KMS-11 (cell line): ENCODE results near the gene EAF2.
"Not testable (repeated sequence)": the region's sequence is repeated elsewhere in the genome, so short reads cannot be mapped to it uniquely, and the experiment has no call there.

Experiments
- H2AFZ ChIP-seq: fragments of 200-600 bp; sonication (generic); 2 replicates; pipeline ENCODE4 v1.6.1; 2016; ENCODE audit warnings: antibody characterized with exemption, mixed run types, low read depth
- H3K27ac ChIP-seq: fragments of 200-600 bp; sonication (generic); 2 replicates; pipeline ENCODE4 v1.6.1; 2016; ENCODE audit warnings: mild to moderate bottlenecking, mixed run types
- H3K27me3 ChIP-seq: fragments of 200-600 bp; sonication (generic); 2 replicates; pipeline ENCODE4 v1.6.1; 2017; ENCODE audit warnings: mild to moderate bottlenecking, low read depth, mixed run types, moderate library complexity; ENCODE audit not compliant: insufficient read depth
- H3K36me3 ChIP-seq: fragments of 200-600 bp; sonication (generic); 2 replicates; pipeline ENCODE4 v1.6.1; 2017; ENCODE audit warnings: mild to moderate bottlenecking, mixed run types; ENCODE audit not compliant: insufficient read depth
- H3K4me1 ChIP-seq: fragments of 200-600 bp; sonication (generic); 2 replicates; pipeline ENCODE4 v1.6.1; 2016; ENCODE audit warnings: mild to moderate bottlenecking, low read depth, mixed run types; ENCODE audit not compliant: poor library complexity, severe bottlenecking
- H3K4me2 ChIP-seq: fragments of 200-600 bp; sonication (generic); 2 replicates; pipeline ENCODE4 v1.7.0; 2016; ENCODE audit warnings: mild to moderate bottlenecking, mixed run types
- H3K4me3 ChIP-seq: fragments of 200-600 bp; sonication (generic); IDR thresholded peaks from 2 replicates; pipeline ENCODE4 v1.6.1; 2017; ENCODE audit warnings: low read depth, low read length, mixed read lengths; ENCODE audit not compliant: insufficient read depth
- H3K79me2 ChIP-seq: fragments of 200-600 bp; sonication (generic); 2 replicates; pipeline ENCODE4 v1.6.1; 2016; ENCODE audit warnings: low read depth, mixed run types; ENCODE audit not compliant: insufficient read depth
- H3K9ac ChIP-seq: fragments of 200-600 bp; sonication (generic); 2 replicates; pipeline ENCODE4 v1.6.1; 2016; ENCODE audit warnings: mild to moderate bottlenecking, mixed run types
- H4K20me1 ChIP-seq: fragments of 200-600 bp; sonication (generic); 2 replicates; pipeline ENCODE4 v1.6.1; 2016; ENCODE audit warnings: mild to moderate bottlenecking, mixed run types; ENCODE audit not compliant: insufficient read depth
- TF ChIP-seq, protein P1 (sequence below): fragments of 200-600 bp; sonication (generic); conservative IDR thresholded peaks from 2 replicates; pipeline ENCODE4 v1.6.1; 2017; ENCODE audit warnings: low read depth, mild to moderate bottlenecking, antibody characterized with exemption, low read length, moderate library complexity, mixed read lengths

Gene EAF2

DNA sequence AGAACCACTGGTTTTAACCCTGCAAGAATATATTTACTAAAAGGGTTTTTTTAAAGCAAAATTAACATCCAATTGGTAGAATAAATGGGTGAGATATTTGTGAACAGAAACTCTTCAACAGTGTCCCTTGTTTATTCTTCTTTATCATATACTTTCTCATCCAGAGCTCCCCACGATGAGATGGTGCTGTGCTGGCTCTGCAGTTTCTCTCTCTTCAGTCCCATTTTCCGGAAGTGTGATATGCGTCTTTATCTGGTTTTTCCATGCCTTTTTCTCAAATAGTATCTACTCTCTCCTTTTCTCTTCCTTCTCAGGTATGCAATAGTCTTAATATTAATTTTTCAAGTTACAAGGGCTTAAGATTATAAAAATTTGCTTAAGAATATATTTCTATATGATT lies 1.5 kb downstream of the EAF2 start:
- H3K27ac ChIP-seq = no peak overlapping the region
- no peak overlapping the region for H3K4me3 ChIP-seq
- TF ChIP-seq, protein P1, sequence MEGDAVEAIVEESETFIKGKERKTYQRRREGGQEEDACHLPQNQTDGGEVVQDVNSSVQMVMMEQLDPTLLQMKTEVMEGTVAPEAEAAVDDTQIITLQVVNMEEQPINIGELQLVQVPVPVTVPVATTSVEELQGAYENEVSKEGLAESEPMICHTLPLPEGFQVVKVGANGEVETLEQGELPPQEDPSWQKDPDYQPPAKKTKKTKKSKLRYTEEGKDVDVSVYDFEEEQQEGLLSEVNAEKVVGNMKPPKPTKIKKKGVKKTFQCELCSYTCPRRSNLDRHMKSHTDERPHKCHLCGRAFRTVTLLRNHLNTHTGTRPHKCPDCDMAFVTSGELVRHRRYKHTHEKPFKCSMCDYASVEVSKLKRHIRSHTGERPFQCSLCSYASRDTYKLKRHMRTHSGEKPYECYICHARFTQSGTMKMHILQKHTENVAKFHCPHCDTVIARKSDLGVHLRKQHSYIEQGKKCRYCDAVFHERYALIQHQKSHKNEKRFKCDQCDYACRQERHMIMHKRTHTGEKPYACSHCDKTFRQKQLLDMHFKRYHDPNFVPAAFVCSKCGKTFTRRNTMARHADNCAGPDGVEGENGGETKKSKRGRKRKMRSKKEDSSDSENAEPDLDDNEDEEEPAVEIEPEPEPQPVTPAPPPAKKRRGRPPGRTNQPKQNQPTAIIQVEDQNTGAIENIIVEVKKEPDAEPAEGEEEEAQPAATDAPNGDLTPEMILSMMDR = no peak
- H3K36me3 ChIP-seq = no peaks in the 10 kb centered on the region; the same call in 1 of the 2 replicates
- H3K27me3 ChIP-seq = no peaks in the 10 kb centered on the region
- no peak overlapping the region for H2AFZ ChIP-seq
- peaks cover 32% of the 10 kb centered on the region for H3K4me1 ChIP-seq
- H3K4me2 ChIP-seq = peak overlapping the region; percentile 75
- H3K79me2 ChIP-seq = peaks cover 31% of the 10 kb centered on the region
- no peaks in the 10 kb centered on the region for H4K20me1 ChIP-seq
- H3K9ac ChIP-seq = no peak overlapping the region

DNA sequence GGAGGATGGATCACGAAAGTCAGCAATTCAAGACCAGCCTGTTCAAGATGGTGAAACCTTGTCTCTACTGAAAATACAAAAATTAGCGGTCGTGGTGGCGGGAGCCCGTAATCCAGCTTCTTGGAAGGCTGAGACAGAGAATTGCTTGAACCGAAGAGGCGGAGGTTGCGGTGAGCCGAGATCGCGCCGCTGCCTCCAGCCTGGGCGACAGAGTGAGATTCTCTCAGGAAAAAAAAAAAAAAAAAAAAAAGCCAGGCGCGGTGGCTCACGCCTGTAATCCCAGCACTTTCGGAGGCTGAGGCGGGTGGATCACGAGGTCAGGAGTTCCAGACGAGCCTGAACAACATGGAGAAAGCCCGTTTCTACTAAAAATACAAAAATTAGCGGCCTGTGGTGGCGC lies 5.0 kb downstream of the EAF2 start:
- Histone ChIP-seq H4K20me1 (no peaks in the 10 kb centered on the region), H3K4me3 (no peak overlapping the region), H3K27ac (no peak overlapping the region), H2AFZ (no peak overlapping the region), H3K4me1 (peaks cover 11% of the 10 kb centered on the region), H3K9ac (no peak overlapping the region), H3K79me2 (no peaks in the 10 kb centered on the region), H3K36me3 (no peaks in the 10 kb centered on the region), H3K27me3 (no peaks in the 10 kb centered on the region), H3K4me2 (no peak overlapping the region)
- TF ChIP-seq, protein P1 = no peak

DNA sequence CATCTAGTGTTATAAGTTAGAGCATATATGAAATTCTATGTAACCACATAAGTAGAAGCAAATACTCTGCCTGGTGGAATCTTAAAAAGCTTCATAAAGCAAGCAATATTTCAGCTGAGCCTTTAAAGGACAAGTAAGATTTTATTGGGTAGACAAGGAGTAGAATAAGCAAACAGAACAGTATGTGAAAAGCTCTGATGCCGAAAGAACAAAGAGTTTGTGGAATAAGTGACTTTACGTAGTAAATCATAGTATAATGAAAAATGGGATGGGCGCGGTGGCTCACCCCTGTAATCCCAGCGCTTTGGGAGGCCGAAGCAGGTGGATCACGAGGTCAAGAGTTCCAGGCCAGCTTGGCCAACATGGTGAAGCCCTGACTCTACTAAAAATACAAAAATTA lies 9.9 kb downstream of the EAF2 start:
- Histone ChIP-seq H3K9ac (no peak overlapping the region), H3K4me2 (no peak overlapping the region), H3K27ac (no peak overlapping the region), H4K20me1 (no peaks in the 10 kb centered on the region), H3K36me3 (no peaks in the 10 kb centered on the region), H2AFZ (no peak overlapping the region), H3K79me2 (no peaks in the 10 kb centered on the region), H3K4me1 (no peaks in the 10 kb centered on the region), H3K27me3 (no peaks in the 10 kb centered on the region), H3K4me3 (no peak overlapping the region)
- TF ChIP-seq, protein P1 = no peak

DNA sequence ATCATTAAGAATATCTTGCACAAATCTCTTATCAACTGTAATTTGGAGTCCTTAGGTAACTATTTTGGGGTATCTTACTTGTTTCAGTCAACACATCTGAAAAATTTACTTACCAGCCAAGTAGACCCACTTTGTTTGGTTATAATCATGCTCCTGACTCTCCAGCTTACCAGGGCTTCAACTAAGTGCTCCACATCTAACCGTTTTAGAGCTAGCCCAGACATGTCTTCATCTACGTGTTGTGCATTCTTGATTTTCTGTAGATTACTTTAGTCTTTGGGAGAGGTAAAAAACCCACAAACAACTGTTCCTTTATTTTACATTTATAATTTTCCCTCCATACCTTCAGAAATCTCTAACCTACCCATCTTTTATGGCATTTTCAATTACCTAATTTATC lies 17.2 kb downstream of the EAF2 start:
- no peak overlapping the region for H2AFZ ChIP-seq
- no peak overlapping the region for H3K9ac ChIP-seq
- H3K79me2 ChIP-seq = no peaks in the 10 kb centered on the region
- H3K4me1 ChIP-seq = no peaks in the 10 kb centered on the region
- H3K4me2 ChIP-seq = no peak overlapping the region
- no peaks in the 10 kb centered on the region for H3K36me3 ChIP-seq
- no peaks in the 10 kb centered on the region for H3K27me3 ChIP-seq
- H3K27ac ChIP-seq = no peak overlapping the region
- H4K20me1 ChIP-seq = no peaks in the 10 kb centered on the region
- H3K4me3 ChIP-seq = no peak overlapping the region
- TF ChIP-seq, protein P1 = no peak

DNA sequence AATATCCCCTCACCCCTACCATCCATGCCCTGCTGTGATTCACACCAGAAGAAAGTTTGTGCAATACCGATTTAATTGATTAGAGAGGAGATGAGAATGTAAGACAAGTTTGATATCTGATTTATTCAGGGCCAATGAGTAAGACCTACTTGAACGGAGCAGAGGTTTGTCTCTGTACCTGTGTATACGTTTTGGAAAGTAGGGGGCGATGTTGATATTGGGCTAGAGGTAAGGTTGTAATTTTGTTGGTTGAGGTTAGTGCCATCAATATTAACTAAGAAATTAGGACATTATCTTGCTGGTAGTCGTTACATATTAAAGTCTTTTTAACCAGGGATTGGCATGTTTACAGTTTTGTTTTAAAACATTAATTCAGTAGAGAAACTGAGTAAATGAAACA lies 20.5 kb downstream of the EAF2 start:
- H4K20me1 ChIP-seq = no peaks in the 10 kb centered on the region
- H3K79me2 ChIP-seq = no peaks in the 10 kb centered on the region
- no peak overlapping the region for H3K27ac ChIP-seq
- H3K9ac ChIP-seq = no peak overlapping the region
- no peak overlapping the region for H2AFZ ChIP-seq
- no peaks in the 10 kb centered on the region for H3K27me3 ChIP-seq
- TF ChIP-seq, protein P1 = peak; percentile 44; the same call in 1 of the 2 replicates
- no peaks in the 10 kb centered on the region for H3K36me3 ChIP-seq
- H3K4me1 ChIP-seq = no peaks in the 10 kb centered on the region
- H3K4me3 ChIP-seq = no peak overlapping the region
- H3K4me2 ChIP-seq = no peak overlapping the region

DNA sequence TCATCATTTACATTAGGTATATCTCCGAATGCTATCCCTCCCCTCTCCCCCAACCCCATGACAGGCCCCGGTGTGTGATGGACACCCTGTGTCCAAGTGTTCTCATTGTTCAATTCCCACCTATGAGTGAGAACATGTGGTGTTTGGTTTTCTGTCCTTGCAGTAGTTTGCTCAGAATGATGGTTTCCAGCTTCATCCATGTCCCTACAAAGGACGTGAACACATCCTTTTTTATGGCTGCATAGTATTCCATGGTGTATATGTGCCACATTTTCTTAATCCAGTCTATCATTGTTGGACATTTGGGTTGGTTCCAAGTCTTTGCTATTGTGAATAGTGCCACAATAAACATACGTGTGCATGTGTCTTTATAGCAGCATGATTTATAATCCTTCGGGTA lies 22.8 kb downstream of the EAF2 start:
- not testable (repeated sequence) for H3K27ac ChIP-seq, H3K36me3 ChIP-seq, H3K4me1 ChIP-seq, H2AFZ ChIP-seq, H3K79me2 ChIP-seq, H3K4me3 ChIP-seq, H3K9ac ChIP-seq, H4K20me1 ChIP-seq, H3K4me2 ChIP-seq, H3K27me3 ChIP-seq

DNA sequence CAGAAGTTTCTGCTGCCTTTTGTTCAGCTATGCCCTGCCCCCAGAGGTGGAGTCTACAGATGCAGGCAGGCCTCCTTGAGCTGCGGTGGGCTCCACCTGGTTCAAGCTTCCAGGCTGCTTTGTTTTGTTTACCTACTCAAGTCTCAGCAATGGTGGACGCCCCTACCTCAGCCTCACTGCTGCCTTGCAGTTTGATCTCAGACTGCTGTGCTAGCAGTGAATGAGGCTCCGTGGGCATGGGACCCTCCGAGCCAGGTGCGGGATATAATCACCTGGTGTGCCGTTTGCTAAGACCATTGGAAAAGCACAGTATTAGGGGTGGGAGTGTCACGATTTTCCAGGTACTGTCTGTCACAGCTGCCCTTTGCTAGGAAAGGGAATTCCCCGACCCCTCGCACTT lies 28.2 kb downstream of the EAF2 start:
- not testable (repeated sequence) for H3K9ac ChIP-seq, H3K27me3 ChIP-seq, H3K27ac ChIP-seq, H3K4me1 ChIP-seq, H3K4me3 ChIP-seq, H3K79me2 ChIP-seq, H2AFZ ChIP-seq, H3K4me2 ChIP-seq, H4K20me1 ChIP-seq, H3K36me3 ChIP-seq
